Muscle of arm (tissue), 14 donors: ENCODE results near the gene ZNF738. TPM values are rescaled to one million over a fixed set of nuclear protein-coding genes. Genes with fewer than 3 reads are reported as not detected.
"Not testable (repeated sequence)": the region's sequence is repeated elsewhere in the genome, so short reads cannot be mapped to it uniquely, and the experiment has no call there.

Experiments
- DNase-seq: peaks from one replicate; pipeline ENCODE4 v3.0.0-alpha.2; 2013
- long read RNA-seq, 11 donors: transcript quantifications; one replicate each; lab custom pipeline, GENCODE V29; 2026
- polyA plus RNA-seq, 12 donors: library from polyadenylated mRNA; unstranded; fragments of 120-200 nt; gene quantifications; one replicate each; pipeline ENCODE4 v1.2.1, GENCODE V29; 2013; ENCODE audit not compliant: insufficient read length in 12 of 12

The ZNF738 gene
- 10 to 100 TPM in 11 of 12 donors, not detected in 1; 14.9 to 32.3 (median 20.7) TPM for polyA plus RNA-seq
- long read RNA-seq, donor 1, partial matches to known transcripts: 0 of 6 reads
- long read RNA-seq, donor 1, other reads (novel, unspliced or antisense): 0 of 6 reads
- long read RNA-seq, donor 2, partial matches to known transcripts: 10 of 12 reads
- long read RNA-seq, donor 2, other reads (novel, unspliced or antisense): 0 of 12 reads
- long read RNA-seq, donor 3, partial matches to known transcripts: 14 of 18 reads
- long read RNA-seq, donor 3, other reads (novel, unspliced or antisense): 0 of 18 reads
- long read RNA-seq, donor 4, partial matches to known transcripts: 14 of 15 reads
- long read RNA-seq, donor 4, other reads (novel, unspliced or antisense): 0 of 15 reads
- long read RNA-seq, donor 5, partial matches to known transcripts: 48 of 52 reads
- long read RNA-seq, donor 5, other reads (novel, unspliced or antisense): 0 of 52 reads
- long read RNA-seq, donor 6, partial matches to known transcripts: 12 of 12 reads
- long read RNA-seq, donor 6, other reads (novel, unspliced or antisense): 0 of 12 reads
- long read RNA-seq, donor 7, partial matches to known transcripts: 16 of 19 reads
- long read RNA-seq, donor 7, other reads (novel, unspliced or antisense): 0 of 19 reads
- long read RNA-seq, donor 8, partial matches to known transcripts: 0 of 3 reads
- long read RNA-seq, donor 8, other reads (novel, unspliced or antisense): 0 of 3 reads
- long read RNA-seq, donor 9, partial matches to known transcripts: 0 of 2 reads
- long read RNA-seq, donor 9, other reads (novel, unspliced or antisense): 0 of 2 reads
- long read RNA-seq, donor 10, partial matches to known transcripts: 0 of 5 reads
- long read RNA-seq, donor 10, other reads (novel, unspliced or antisense): 0 of 5 reads
- long read RNA-seq, donor 11, partial matches to known transcripts: 20 of 21 reads
- long read RNA-seq, donor 11, other reads (novel, unspliced or antisense): 0 of 21 reads

GRCh38 chr19:21358768-21359451, at the start of gene ZNF738:
Gene ZNF738, plus strand, starts transcription at chr19:21359000. Its CDS starts 141 bp downstream, at chr19:21359141.
- peak; percentile 96 for DNase-seq

GRCh38 chr19:21312807-21313206, 46.0 kb upstream of the ZNF738 start:
- DNase-seq: not testable (repeated sequence)

GRCh38 chr19:21314676-21315075, 44.1 kb upstream of the ZNF738 start:
- no peak for DNase-seq

- no peak for DNase-seq
Observed at GRCh38 chr19:21317821-21318220, 41.0 kb upstream of the ZNF738 start.

- DNase-seq: no peak
Observed at GRCh38 chr19:21321134-21321533, 37.7 kb upstream of the ZNF738 start.

DNA sequence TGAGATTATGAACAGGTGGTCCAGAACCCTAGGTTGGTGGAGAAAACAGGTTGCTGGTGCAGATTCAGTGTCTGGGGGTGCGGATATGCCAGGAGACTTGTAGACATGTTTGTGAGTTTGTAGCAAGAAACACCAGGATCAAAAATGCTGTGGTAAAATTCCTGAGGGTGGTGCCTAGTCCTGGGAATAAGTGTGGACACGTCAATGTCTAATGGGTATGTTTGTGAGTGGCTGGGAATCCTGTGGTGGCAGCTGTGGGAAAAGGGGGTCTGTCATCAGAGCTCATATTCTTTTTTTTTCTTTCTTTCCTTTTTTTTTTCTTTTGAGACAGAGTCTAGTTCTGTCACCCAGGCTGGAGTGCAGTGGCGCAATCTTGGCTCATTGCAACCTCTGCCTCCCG, 36.8 kb upstream of the ZNF738 start:
- DNase-seq: no peak

DNA sequence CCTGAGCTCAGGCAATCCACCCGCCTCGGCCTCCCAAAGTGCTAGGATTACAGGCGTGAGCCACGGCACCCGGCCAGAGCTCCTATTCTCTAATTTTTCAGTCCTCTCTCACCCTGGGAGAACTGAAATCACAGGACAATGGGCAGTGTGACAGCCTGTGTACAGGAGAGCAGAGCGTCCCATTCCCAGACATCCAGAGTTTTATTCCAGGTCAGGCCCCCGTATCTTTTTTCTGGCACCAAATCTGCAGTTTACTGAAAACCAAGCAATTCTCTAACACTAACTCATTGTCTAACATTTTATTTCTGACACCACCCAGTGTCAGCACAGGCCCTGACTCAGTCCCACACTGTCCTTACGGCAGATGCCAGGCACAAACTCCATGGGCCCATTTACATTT, 36.3 kb upstream of the ZNF738 start:
- DNase-seq: no peak

GRCh38 chr19:21323000-21323399, 35.8 kb upstream of the ZNF738 start:
- DNase-seq: no peak

GRCh38 chr19:21326169-21326568, 32.6 kb upstream of the ZNF738 start:
- no peak for DNase-seq

DNA sequence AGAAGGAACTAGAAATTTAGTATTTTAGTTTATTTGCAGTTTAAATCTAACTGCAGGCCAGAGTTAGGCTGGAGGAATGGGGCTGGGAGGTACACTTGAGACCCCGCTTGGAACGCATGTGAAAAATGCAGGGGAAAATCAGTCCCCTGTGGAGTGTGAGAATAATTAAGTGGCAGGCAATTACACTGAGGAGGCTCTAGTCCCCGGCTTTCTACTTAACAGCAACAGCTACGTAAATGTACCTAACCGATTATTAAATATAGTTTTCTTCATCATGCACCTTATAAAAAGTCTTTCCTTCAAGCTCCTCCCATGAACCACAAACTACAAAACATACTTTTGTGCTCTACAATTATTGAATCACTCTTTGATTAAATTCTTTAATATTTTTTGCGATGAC, 30.4 kb upstream of the ZNF738 start:
- peak; percentile 15 for DNase-seq

DNA sequence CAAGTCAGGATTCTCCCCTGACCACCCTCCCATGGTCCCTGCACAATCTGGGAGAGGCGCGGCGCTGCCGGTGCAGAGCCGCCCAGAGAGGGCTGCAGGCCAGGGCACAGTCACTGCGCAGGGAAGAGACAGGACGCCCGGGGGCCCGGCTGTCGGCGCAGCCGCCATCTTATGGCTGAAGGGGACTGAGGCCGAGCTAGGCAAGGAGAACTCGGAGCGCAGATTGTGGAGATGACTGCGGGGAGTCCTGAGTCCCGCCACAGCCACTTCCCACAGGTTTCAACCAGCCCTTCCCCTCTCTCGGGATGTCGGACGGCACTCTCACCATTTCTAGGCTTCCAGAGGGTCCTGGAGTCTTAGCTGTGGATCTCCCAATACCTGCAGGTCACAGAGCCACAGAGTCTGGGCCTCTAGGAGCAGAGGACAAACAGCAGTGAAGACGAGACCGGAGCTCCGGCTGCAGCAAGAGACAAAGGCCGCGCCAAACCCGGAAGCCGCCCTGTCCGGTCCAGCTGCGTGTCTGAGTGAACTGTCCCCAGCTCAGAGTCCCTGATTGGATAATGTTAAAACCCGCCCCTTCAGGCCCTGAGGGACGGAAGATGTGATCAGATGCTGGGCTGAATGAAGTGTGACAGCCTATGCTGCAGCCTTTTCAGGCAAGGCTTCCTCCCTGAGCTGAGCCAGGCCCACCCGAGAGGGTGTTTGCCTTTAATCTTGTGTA, 29.8 kb upstream of the ZNF738 start, which contains the start of gene ZNF708:
ZNF708 (minus strand) TSS at position 526 of the 721 bp plus-strand sequence; CDS start at position 328, 198 bp downstream.
- DNase-seq: peak; percentile 93

GRCh38 chr19:21335721-21336120, 23.1 kb upstream of the ZNF738 start:
- DNase-seq: no peak

- not testable (repeated sequence) for DNase-seq
Observed at GRCh38 chr19:21344841-21345240, 14.0 kb upstream of the ZNF738 start.

GRCh38 chr19:21352830-21353229, 6.0 kb upstream of the ZNF738 start:
- no peak for DNase-seq

- DNase-seq: no peak
Observed at GRCh38 chr19:21362291-21362690, 3.5 kb downstream of the ZNF738 start.

DNA sequence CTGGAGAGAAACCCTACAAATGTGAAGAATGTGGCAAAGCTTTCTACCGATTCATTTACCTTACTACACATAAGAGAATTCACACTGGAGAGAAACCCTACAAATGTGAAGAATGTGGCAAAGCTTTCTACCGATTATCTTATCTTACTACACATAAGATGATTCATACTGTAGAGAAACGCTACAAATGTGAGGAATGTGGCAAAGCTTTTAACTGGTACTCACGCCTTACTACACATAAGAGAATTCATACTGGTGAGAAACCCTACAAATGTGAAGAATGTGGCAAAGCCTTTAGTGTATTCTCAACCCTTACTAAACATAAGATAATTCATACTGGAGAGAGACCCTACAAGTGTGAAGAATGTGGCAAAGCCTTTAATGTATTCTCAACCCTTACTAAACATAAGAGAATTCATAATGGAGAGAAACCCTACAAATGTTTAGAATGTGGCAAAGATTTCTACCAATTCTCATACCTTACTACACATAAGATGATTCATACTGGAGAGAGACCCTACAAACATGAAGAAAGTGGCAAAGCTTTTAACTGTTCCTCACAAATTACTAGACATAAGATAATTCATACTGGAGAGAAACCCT, 25.3 kb downstream of the ZNF738 start:
- no peak for DNase-seq

DNA sequence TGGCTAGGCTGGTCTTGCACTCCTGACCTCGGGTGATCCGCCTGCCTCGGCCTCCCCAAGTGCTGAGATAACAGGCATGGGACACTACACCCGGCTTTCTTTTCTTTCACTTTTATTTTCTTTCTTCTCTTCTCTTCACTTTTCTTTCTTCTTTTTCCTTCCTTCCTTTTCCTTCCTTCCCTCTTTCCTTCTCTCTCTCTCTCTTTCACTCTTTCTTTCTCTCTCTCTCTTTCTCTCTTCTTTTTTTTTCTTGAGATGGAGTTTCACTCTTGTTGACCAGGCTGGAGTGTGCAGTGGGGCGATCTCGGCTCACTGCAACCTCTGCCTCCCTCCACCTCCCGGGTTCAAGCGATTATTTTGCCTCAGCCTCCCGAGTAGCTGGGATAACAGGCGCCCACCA, 37.3 kb downstream of the ZNF738 start:
- no peak for DNase-seq

DNA sequence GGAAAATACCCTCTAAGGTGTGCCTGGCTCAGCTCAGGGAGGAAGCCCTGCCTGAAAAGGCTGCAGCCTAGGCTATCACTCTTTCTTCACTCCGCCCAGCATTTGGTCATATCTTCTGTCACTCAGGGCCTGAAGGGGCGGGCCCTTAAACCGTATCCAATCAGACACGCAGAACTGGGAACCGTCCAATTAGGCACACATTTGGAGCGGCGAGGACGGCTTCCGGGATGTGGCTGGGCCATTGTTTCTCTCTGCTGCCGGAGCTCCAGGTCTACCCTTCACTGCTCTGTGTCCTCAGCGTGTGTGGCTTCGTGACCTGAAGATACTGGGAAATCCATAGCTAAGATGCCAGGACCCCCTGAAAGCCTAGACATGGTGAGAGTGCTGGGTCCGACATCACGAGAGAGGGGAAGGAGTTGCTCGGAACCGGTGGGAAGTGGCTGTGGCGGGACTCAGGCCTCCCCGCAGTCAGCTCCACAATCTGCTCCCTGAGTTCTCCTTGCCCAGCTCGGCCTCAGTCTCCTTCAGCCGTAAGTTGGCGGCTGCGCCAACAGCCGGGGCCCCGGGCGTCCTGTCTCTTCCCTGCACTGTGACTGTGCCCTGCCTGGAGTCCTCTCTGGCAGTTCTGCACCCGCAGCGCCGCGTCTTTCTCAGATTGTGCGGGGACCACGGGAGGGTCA, 38.2 kb downstream of the ZNF738 start, which contains the start of gene ZNF493:
ZNF493 (plus strand) TSS at position 241 of the 680 bp plus-strand sequence; CDS start at position 346, 105 bp downstream.
- peak; percentile 97 for DNase-seq

DNA sequence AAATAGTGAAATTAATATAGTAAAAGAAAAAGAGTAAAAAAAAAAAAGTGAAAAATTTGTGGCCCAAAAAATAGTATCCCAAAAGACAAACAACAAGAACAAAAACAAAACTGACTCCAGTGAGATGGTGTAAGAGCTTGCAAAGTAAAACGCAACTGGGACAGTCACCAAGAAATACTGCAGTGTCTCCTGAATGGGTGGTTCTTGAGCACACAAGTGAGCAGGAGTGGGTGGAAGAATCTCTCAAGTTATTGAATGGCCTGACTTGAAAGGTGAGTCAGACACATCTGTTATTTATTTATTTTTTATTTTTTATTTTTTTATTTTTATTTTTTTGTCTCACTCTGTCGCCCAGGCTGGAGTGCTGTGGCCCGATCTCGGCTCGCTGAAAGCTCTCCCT, 40.1 kb downstream of the ZNF738 start:
- DNase-seq: no peak
